Measurements from ENCODE around the gene TBC1D22A.
A peak's percentile ranks its signal among the peaks of the same experiment; 100 is the strongest.

Gene TBC1D22A

DNA sequence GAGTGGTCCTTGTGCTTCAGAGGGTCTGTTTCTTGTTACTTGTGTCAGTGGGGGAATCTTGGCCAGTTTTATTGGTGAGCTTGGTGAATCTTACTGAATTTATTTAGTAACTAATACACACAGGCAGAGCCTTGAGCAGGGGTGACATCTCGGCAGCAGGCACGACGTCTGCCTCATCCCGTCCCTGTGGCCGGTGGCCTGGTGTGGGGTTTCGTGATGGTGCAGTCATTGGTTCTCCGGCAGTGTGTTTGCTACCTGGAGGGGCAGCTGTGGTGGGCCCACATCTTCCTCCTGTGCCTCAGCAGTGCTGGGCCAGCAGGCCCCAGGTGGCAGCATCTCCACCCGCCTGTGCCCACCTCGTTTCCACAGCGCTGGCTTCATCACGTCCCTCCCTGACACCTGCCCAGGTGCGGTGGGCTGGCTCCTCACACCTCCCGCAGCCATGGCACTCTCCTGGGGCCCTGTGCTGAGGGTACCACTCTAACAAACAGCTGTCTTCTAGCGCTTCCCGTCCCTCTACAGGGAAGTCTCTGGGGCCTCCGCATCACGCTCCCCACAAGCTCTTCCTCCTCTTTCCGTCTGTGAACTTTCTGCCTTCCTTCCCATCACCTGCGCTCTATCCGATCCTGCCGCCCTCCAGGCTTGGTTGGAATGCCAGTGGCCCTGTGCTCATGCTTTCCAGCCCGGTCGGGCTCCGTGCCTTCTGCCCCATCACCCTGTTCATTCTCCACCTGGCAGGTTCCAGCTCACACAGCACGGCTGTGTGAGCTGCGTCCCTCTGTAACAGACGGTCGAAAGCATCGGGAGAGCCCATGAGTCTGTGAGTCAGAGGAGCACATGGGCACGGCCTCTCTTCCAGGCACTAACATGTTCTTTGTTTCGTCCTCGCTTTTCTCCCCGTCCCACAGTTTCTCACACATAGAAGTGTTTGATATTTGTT, 203.4 kb downstream of the TBC1D22A start:
- DNase-seq (ENCODE audit: insufficient read length, low spot score) (no peak), FAIRE-seq (no peak)
- no peak for TF ChIP-seq POLR2A (IDR thresholded peaks at IDR 0.05; ENCODE audit: low read depth, low read length)

DNA sequence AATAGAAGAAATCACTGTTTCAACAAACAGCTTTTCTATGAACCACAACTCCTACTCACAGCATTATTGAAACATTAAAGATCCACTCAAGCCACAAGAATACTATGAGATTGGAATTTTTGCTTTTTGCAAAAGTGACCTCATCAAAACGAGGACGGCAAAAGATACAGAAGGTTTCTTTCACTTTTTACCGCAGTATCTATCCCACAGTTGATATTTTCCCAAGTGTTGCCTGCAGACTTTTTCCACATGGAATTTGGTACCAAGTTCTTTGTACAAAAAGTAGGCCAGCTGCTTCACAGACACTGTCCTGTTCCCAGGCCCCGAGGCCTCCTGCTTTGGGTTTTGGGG, 204.0 kb downstream of the TBC1D22A start:
- TF ChIP-seq POLR2A (IDR thresholded peaks at IDR 0.05; ENCODE audit: low read depth, low read length): no peak
- DNase-seq (ENCODE audit: insufficient read length, low spot score) (no peak), FAIRE-seq (no peak)

DNA sequence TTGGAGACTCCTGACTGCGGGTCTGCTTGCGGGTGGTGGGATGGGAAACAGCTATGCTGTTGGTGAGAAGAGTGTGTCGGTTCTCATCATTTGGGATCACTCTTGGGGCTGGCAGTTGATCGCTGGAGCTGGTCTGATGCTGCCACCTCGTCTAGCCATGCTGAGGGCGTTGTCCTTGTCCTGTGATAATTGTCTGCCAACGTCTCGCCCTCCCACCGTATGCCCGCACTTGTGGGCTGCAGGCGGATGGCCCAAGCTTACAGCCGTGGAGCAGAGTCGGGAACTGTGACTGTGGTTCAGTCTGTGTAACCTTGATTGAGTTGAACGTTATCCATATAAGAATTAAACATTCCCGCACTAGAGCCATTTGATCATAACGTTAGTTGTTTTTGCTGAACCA, 204.4 kb downstream of the TBC1D22A start:
- DNase-seq (ENCODE audit: insufficient read length, low spot score): no peak
- FAIRE-seq: no peak
- no peak for TF ChIP-seq POLR2A (IDR thresholded peaks at IDR 0.05; ENCODE audit: low read depth, low read length)

DNA sequence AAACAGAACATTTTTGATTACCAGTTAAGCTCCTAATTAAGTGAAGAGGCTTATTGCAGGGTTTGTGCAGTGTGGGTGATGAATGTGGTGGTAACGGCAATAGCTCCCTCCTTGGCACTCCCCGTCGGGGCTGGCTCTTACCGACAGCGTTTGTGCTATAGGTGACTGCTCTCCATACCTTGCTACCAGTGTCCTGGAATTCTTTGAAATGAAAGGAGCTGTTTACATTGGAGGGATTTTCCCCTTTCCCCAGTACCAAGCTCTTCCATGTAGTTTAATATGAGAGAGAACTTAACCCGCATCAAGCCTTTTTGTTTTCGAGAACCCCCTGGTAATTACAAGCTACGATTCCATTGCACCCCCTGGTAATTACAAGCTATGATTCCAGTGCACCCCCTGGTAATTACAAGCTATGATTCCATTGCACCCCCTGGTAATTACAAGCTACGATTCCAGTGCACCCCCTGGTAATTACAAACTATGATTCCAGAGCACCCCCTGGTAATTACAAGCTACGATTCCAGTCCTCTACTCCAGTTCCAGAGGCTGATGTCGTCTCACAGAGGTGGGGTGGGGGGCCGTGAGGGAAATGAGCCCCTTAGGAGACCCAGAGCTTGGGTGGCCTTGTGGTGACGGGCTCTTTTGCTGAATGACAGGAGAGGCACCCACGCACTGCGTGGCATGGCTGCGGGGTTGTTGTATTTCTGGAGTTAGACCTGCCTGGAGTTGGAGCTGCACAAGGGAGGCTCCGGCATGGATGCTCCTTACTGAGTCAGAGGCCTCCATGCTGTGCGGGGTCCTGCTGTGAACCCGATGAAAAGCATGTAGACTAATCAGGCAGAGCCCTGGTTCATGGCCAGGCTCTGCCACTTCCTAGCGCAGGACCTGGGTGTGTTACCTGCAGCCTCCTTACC, 205.3 kb downstream of the TBC1D22A start:
- FAIRE-seq: no peak
- DNase-seq (ENCODE audit: insufficient read length, low spot score): peak; percentile 53
- TF ChIP-seq POLR2A (IDR thresholded peaks at IDR 0.05; ENCODE audit: low read depth, low read length): no peak

DNA sequence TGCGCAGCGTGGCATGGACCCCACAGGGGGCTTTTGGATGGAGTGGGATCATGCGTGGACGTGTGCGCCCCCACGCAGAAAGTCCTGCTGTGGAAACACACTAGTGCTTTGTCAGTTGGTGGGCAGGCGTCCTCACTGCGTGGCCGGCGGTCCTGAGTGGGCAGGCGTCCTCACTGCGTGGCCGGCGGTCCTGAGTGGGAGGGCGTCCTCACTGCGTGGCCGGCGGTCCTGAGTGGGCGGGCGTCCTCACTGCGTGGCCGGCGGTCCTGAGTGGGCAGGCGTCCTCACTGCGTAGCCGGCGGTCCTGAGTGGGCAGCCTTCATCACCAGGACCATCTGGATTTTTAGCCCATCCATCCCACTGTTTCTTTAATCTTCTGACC, 205.9 kb downstream of the TBC1D22A start:
- DNase-seq (ENCODE audit: insufficient read length, low spot score) (no peak), FAIRE-seq (no peak)
- TF ChIP-seq POLR2A (IDR thresholded peaks at IDR 0.05; ENCODE audit: low read depth, low read length): no peak

DNA sequence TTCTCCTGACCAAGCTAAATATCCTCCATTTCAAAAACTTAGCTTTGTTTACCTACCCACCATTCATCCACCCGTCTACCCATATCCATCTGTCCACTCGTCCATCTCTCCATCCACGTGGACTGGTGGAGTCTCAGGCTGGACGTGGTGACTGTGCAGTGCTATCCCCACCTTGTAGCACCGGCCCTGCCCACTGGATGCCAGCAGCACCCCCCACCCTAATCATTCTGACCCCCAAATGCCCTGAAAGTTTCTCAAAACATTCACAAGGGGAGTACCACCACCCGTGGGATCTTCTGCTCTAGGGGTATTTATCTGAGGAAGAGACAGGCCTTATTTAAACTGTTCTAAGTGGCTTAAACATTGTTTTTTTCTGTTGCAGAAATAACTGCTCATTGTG, 206.4 kb downstream of the TBC1D22A start:
- TF ChIP-seq POLR2A (IDR thresholded peaks at IDR 0.05; ENCODE audit: low read depth, low read length): no peak
- DNase-seq (ENCODE audit: insufficient read length, low spot score) (no peak), FAIRE-seq (no peak)

DNA sequence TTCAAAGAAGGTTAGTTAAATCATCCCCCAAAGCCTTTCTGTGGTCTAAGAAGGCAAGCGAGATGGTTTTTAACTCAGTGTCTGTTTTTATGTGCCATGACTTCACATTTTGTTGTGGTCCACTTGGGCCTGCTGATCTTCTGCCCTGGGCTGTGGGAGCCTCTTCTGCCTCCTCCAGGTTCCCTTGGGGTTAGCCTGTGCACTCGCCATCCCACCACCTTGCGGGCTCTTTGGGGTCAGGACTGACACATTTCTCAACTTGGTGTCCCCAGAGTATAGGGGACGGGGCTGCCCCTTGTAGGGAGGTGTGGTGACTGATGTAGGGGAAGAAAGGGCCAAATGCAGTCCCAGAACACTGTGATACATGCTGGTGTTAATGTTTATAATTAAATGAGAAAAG, 207.0 kb downstream of the TBC1D22A start:
- TF ChIP-seq POLR2A (IDR thresholded peaks at IDR 0.05; ENCODE audit: low read depth, low read length): no peak
- no peak for FAIRE-seq
- DNase-seq (ENCODE audit: insufficient read length, low spot score): no peak

DNA sequence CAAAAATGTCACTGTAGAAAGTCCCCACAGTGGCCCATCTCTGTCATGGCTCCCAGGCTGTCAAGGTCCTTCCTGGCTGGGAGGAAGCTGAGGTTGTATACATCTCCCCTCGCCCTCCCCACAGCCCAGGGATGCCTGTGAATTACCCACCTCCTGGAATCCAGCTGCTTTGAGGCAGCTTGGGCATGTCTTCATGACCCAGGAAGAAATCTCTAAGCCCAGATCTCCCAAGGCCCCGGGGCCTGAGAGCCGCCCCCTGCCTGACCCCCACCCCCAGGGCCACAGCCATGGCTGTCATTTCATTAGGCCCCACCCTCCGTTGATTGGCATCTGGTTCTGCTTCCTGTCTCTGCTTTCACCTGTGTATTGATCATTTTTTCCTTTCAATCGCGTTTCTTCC, 207.5 kb downstream of the TBC1D22A start:
- FAIRE-seq: no peak
- TF ChIP-seq POLR2A (IDR thresholded peaks at IDR 0.05; ENCODE audit: low read depth, low read length): no peak

DNA sequence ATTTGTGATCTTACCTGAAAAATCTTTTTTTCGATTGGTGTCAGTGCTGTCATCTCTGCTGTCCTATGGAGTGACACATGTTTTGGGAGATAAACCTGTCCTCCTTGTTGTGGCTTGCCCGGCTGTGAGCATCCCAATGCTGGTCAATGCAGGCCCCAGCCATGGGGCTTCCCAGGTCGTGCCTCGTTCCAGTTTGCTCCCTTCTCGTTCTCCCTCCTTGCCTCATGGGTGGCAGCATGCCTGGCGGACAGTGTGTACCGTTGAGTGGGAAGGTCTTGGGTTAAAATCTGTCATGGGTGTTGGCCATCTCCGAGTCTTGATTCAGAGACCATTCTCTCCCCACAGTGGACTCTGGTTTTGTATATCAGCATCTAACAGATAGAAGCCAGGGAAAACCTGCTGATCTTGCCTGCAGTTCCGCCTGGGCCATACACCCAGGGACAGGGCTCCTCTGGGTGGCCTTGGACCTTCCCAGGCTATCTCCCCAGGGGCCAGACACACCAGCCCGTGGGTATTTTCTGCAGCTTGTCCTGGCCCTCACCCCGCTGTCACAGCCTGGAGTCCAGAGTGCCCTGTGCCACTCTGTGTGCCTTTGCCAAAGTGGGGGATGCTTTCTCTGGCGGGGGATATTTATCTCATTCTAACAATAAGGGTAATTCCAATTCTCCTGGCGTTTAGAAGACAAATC, 208.1 kb downstream of the TBC1D22A start:
- no peak for TF ChIP-seq POLR2A (IDR thresholded peaks at IDR 0.05; ENCODE audit: low read depth, low read length)
- DNase-seq (ENCODE audit: insufficient read length, low spot score) (no peak), FAIRE-seq (no peak)

More for the DNA sequence above, 207.5 kb downstream of the TBC1D22A start:
- no peak for DNase-seq (ENCODE audit: insufficient read length, low spot score)

DNA sequence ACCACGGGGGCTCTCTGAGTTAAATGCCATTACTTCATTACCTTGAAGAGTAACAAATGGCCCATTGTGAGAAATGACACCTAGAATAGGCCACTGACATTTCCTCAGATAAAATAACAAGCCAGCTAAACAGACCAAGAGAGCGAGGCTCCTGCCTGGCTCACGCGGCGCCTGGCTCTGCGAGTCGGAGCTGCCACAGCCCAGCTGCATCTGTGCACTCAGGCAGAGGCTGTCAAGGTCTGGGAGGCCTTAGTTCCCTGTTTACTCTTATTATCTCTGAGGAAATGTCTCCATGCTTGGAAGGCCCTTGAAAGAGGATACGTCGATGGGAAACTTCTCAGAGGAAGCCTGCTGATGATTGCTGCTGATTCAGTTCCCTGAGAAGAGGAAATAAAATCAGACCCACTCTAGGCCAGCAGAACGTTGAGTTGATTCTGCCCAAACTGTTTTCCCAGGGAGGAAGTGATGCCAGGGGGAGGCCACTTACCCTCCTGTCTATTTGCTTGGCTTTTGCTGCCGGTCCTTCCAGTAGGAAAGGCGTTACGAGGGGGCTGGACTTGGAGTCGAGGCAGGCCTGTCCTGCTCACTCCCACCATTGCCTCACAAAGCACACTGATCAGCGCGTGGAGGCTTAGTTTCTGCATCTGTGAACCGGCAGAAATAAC, 208.8 kb downstream of the TBC1D22A start:
- FAIRE-seq (no peak), DNase-seq (ENCODE audit: insufficient read length, low spot score) (no peak)
- TF ChIP-seq POLR2A (IDR thresholded peaks at IDR 0.05; ENCODE audit: low read depth, low read length): no peak

DNA sequence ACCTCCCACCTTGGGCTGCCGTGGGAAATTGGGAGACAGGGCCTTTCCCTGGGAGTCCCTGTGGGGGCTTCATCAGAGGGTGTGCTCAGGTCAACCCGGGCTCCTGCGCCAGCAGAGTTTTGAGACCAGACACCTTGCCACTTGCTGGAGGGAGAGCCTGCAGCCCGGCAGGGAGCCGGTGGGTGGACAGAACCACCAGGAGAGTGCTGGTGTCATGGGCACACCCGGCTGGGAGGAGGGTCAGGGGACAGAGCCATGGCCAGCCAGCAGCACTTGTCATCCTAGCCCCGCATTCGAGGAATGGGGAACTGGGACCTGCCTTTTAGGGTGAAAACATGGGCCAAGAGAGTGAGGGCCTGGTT, 209.3 kb downstream of the TBC1D22A start:
- no peak for TF ChIP-seq POLR2A (IDR thresholded peaks at IDR 0.05; ENCODE audit: low read depth, low read length)
- no peak for FAIRE-seq
- no peak for DNase-seq (ENCODE audit: insufficient read length, low spot score)

DNA sequence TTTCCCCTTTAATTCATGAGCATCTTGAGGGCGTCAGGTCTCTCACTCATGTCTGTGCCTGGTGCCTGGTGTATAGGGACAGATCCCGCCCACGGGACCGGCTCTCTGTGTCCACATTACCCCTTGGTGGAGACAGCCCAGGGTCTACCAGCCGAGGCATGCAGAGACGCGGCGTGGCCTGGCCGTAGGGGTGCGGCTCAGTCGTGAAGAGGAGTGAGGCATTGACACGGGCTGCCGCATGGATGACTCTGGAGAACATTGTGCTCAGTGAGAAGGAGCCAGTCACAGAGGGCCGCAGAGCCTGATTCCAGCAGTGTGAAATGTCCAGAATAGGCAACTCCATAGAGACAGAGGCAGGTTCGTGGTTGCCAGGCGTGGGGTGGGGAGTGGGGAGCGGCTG, 209.8 kb downstream of the TBC1D22A start:
- TF ChIP-seq POLR2A (IDR thresholded peaks at IDR 0.05; ENCODE audit: low read depth, low read length): no peak
- no peak for FAIRE-seq
- DNase-seq (ENCODE audit: insufficient read length, low spot score): no peak

Measured in H54 (cell line).